PC-3 (cell line): ENCODE measurements around the gene ALG14.

Experiments used
- EZH2 ChIP-seq: fragments of 300-600 bp; sonication (generic); IDR thresholded peaks from one replicate; pipeline ENCODE4 v1.6.1; 2017; ENCODE audit warnings: antibody characterized with exemption, mild to moderate bottlenecking, low read length; ENCODE audit not compliant: unreplicated experiment
- TF ChIP-seq, protein P1 (sequence below): fragments of 300-600 bp; sonication (generic); conservative IDR thresholded peaks from 2 replicates; pipeline ENCODE4 v1.5.1; 2017; ENCODE audit warnings: antibody characterized with exemption, low read depth, mild to moderate bottlenecking, low read length

DNA sequence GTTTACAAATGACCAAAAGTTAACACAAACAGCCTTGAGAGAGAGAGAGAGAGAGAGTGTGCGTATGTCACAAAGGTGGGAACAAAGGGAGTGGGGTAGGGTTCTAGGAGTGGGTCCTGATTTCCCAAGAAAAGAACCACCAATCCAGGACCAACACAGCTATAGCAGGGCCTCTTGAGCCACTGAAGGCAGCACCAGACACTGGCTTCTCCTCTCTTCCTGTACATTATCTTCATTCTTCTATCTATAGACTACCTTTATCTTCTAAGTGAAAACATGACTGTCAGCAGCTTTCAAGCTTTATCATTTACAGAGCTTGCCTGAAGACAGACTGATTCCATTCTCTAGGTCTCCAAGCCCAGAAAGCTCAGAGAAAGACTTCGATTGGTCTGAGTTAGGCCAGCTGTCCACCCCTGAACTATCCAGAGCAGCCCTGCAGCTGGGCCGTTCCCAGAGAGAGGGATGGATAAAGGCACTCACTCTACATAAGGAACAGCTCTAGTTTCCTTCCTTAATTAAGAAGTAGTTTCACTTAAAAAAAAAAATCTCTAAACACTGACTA is 11.2 kb downstream of the ALG14 start:
- TF ChIP-seq, protein P1, sequence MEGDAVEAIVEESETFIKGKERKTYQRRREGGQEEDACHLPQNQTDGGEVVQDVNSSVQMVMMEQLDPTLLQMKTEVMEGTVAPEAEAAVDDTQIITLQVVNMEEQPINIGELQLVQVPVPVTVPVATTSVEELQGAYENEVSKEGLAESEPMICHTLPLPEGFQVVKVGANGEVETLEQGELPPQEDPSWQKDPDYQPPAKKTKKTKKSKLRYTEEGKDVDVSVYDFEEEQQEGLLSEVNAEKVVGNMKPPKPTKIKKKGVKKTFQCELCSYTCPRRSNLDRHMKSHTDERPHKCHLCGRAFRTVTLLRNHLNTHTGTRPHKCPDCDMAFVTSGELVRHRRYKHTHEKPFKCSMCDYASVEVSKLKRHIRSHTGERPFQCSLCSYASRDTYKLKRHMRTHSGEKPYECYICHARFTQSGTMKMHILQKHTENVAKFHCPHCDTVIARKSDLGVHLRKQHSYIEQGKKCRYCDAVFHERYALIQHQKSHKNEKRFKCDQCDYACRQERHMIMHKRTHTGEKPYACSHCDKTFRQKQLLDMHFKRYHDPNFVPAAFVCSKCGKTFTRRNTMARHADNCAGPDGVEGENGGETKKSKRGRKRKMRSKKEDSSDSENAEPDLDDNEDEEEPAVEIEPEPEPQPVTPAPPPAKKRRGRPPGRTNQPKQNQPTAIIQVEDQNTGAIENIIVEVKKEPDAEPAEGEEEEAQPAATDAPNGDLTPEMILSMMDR = no peak
- no peak for TF ChIP-seq EZH2
